Cardiac muscle cell (in vitro differentiated cells and primary cell): Measurements from ENCODE around the gene FOXB1. TPM values are rescaled to one million over a fixed set of nuclear protein-coding genes. Genes with fewer than 3 reads are reported as not detected.

Experiments used
- DNase-seq, 2 donors: peaks; one replicate each; pipeline versions ENCODE4 v3.0.0 to v3.0.0-alpha.2; 2010 to 2017; ENCODE audit warnings: low read depth in 1 of 2, low spot score in 1 of 2
- H3K27ac ChIP-seq: fragments of 200-600 bp; sonication (generic); 2 replicates; pipeline ENCODE4 v1.5.1; 2016
- H3K27me3 ChIP-seq: fragments of 200-600 bp; sonication (generic); 2 replicates; pipeline ENCODE4 v1.6.0; 2016; ENCODE audit warnings: control low read depth
- H3K36me3 ChIP-seq: fragments of 200-600 bp; sonication (generic); 2 replicates; pipeline ENCODE4 v1.5.1; 2016; ENCODE audit warnings: control low read depth
- H3K4me1 ChIP-seq: fragments of 200-600 bp; sonication (generic); 2 replicates; pipeline ENCODE4 v1.8.1; 2017; ENCODE audit warnings: low read depth, mild to moderate bottlenecking, mixed run types
- H3K4me3 ChIP-seq: fragments of 200-600 bp; sonication (generic); 2 replicates; pipeline ENCODE4 v1.5.1; 2016; ENCODE audit warnings: mild to moderate bottlenecking
- H3K9me3 ChIP-seq: fragments of 200-600 bp; sonication (generic); 2 replicates; pipeline ENCODE4 v1.5.1; 2017; ENCODE audit warnings: low read depth, mild to moderate bottlenecking, control low read depth
- CTCF ChIP-seq: IDR thresholded peaks from 2 replicates; pipeline ENCODE4 v1.5.1; 2012; ENCODE audit warnings: low read depth, mild to moderate bottlenecking, low read length
- polyA plus RNA-seq: library from polyadenylated mRNA; unstranded; fragments of >200 nt; fragmentation: Nextera tagmentation; extraction: Ambion mirVana; gene quantifications from 2 replicates; pipeline ENCODE4 v1.2.1, GENCODE V29; 2016
- total RNA-seq: library from RNA; depleted of rRNA; stranded (reverse); fragments of >200 nt; gene quantifications from 2 replicates; pipeline ENCODE4 v1.2.3, GENCODE V29; 2016

FOXB1 gene
- total and polyA plus RNA-seq, 2 experiments from 2014 or later: not detected

- no peaks in the 10 kb centered on the region for H3K9me3 ChIP-seq
- H3K27ac ChIP-seq: no peak overlapping the region
- H3K4me1 ChIP-seq: peaks cover 11% of the 10 kb centered on the region
- DNase-seq: no peak
- peaks cover 100% of the 10 kb centered on the region for H3K27me3 ChIP-seq
- H3K36me3 ChIP-seq: no peaks in the 10 kb centered on the region
- H3K4me3 ChIP-seq: no peak overlapping the region
- TF ChIP-seq CTCF: no peak
Measured at GRCh38 chr15:60002528-60003218, 1.4 kb upstream of the FOXB1 start.

GRCh38 chr15:60003243-60004008 is 685 bp upstream of the FOXB1 start:
- no peaks in the 10 kb centered on the region for H3K36me3 ChIP-seq
- H3K4me3 ChIP-seq: peak overlapping the region; percentile 40
- TF ChIP-seq CTCF: no peak
- no peak overlapping the region for H3K27ac ChIP-seq
- H3K4me1 ChIP-seq: peaks cover 11% of the 10 kb centered on the region
- no peak for DNase-seq
- H3K27me3 ChIP-seq: peaks cover 100% of the 10 kb centered on the region
- no peaks in the 10 kb centered on the region for H3K9me3 ChIP-seq

- Histone ChIP-seq H3K36me3 (no peaks in the 10 kb centered on the region), H3K27ac (no peak overlapping the region), H3K9me3 (no peaks in the 10 kb centered on the region), H3K4me1 (peaks cover 11% of the 10 kb centered on the region), H3K27me3 (peaks cover 100% of the 10 kb centered on the region), H3K4me3 (peak overlapping the region; percentile 40)
- peak; percentile 23 to 45 for DNase-seq
- no peak for TF ChIP-seq CTCF
Measured at GRCh38 chr15:60004846-60005351, 788 bp downstream of the FOXB1 start.

GRCh38 chr15:60005352-60006202 is 1.5 kb downstream of the FOXB1 start:
- no peak for DNase-seq
- peaks cover 11% of the 10 kb centered on the region for H3K4me1 ChIP-seq
- TF ChIP-seq CTCF: no peak
- H3K27me3 ChIP-seq: peaks cover 100% of the 10 kb centered on the region
- H3K36me3 ChIP-seq: no peaks in the 10 kb centered on the region
- H3K9me3 ChIP-seq: no peaks in the 10 kb centered on the region
- no peak overlapping the region for H3K27ac ChIP-seq
- H3K4me3 ChIP-seq: peak overlapping the region; percentile 40

- Histone ChIP-seq H3K4me3 (peak overlapping the region; percentile 40), H3K27me3 (peaks cover 100% of the 10 kb centered on the region), H3K36me3 (no peaks in the 10 kb centered on the region), H3K9me3 (no peaks in the 10 kb centered on the region), H3K4me1 (peaks cover 11% of the 10 kb centered on the region), H3K27ac (no peak overlapping the region)
- peak; percentile 30 to 39 for DNase-seq
- no peak for TF ChIP-seq CTCF
Measured at GRCh38 chr15:60006203-60006862, 2.2 kb downstream of the FOXB1 start.
